Measurements from ENCODE around the gene FAM174C. TPM values are rescaled to one million over a fixed set of nuclear protein-coding genes. Genes with fewer than 3 reads are reported as not detected.

FAM174C gene
- total RNA-seq, 1 experiment from 2014 or later: 77.1 TPM

DNA sequence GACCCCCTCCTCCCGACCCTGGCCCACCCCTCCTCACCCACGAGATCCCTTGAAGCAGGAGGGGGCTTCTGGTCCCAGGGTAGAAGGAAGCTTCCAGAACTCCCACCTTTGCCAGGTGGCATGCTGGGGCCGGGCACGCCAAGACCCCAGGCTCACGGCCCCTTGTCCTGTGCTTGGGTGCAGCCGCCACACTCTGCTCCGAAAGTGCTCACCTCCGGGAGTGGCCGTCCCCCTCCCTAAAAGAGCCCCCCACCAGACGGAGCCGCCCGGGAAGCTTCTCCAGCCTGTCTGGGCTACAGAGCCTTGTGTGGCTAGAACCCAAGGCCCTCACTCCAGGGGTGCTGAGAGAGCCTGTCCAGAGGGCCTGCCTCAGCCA lies 8.6 kb downstream of the FAM174C start:
- Histone ChIP-seq H3K4me3 (replicated peaks in 1 of 2; ENCODE audit: low read depth in 1 of 2, low read length in 2 of 2) (no peak overlapping the region), H2AFZ (ENCODE audit: low read depth, low read length, poor library complexity, severe bottlenecking) (no peak overlapping the region), H3K79me2 (ENCODE audit: insufficient read depth, low read length) (no peaks in the 10 kb centered on the region; the same call in 1 of the 2 replicates), H3K4me2 (ENCODE audit: low read length) (no peak overlapping the region), H3K9ac (ENCODE audit: low read length) (no peak overlapping the region), H3K27ac (ENCODE audit: low read depth, low read length) (no peak overlapping the region), H3K9me2 (ENCODE audit: insufficient read depth) (no peaks in the 10 kb centered on the region), H3K27me3 (ENCODE audit: insufficient read depth, low read length) (no peaks in the 10 kb centered on the region), H4K20me1 (ENCODE audit: insufficient read depth) (no peaks in the 10 kb centered on the region), H3K4me1 (ENCODE audit: control insufficient read depth in 1 of 2, insufficient read depth in 2 of 2, low read length in 2 of 2) (peaks cover 5 to 22% of the 10 kb centered on the region in 2 experiments; a peak in 2 of 4 replicates), H3K36me3 (ENCODE audit: control insufficient read depth in 1 of 2, insufficient read depth in 2 of 2, low read length in 2 of 2) (peaks cover 0 to 7% of the 10 kb centered on the region in 2 experiments; a peak in 1 of 4 replicates), H3K9me3 (ENCODE audit: control insufficient read depth in 1 of 2, insufficient read depth in 1 of 2, low read depth in 1 of 2, low read length in 2 of 2) (no peaks in the 10 kb centered on the region)
- TF ChIP-seq, protein P1, sequence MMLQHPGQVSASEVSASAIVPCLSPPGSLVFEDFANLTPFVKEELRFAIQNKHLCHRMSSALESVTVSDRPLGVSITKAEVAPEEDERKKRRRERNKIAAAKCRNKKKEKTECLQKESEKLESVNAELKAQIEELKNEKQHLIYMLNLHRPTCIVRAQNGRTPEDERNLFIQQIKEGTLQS (IDR thresholded peaks at IDR 0.05): no peak
- TF ChIP-seq JUND (IDR thresholded peaks at IDR 0.05) (no peak), SRF (IDR thresholded peaks at IDR 0.05; ENCODE audit: low read depth) (no peak)
- TF ChIP-seq, protein P2, sequence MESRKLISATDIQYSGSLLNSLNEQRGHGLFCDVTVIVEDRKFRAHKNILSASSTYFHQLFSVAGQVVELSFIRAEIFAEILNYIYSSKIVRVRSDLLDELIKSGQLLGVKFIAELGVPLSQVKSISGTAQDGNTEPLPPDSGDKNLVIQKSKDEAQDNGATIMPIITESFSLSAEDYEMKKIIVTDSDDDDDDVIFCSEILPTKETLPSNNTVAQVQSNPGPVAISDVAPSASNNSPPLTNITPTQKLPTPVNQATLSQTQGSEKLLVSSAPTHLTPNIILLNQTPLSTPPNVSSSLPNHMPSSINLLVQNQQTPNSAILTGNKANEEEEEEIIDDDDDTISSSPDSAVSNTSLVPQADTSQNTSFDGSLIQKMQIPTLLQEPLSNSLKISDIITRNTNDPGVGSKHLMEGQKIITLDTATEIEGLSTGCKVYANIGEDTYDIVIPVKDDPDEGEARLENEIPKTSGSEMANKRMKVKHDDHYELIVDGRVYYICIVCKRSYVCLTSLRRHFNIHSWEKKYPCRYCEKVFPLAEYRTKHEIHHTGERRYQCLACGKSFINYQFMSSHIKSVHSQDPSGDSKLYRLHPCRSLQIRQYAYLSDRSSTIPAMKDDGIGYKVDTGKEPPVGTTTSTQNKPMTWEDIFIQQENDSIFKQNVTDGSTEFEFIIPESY (IDR thresholded peaks at IDR 0.05; ENCODE audit: extremely low read depth, insufficient replicate concordance, low read length): no peak
- DNase-seq (ENCODE audit: low read depth, low spot score) (no peak), ATAC-seq (no peak)
- intact Hi-C loops (cut with micrococcal nuclease): no loop called here
- RAD21 ChIA-PET (ENCODE audit: low non-redundant PET in 1 of 2, low total read pairs in 2 of 2, uncharacterized antibody in 2 of 2, unreplicated experiment in 2 of 2): no interaction called here
- no TSS peak for BruUV-seq (replicated peaks)
- CTCF ChIA-PET: no interaction called here
- POLR2A ChIA-PET: no interaction called here

DNA sequence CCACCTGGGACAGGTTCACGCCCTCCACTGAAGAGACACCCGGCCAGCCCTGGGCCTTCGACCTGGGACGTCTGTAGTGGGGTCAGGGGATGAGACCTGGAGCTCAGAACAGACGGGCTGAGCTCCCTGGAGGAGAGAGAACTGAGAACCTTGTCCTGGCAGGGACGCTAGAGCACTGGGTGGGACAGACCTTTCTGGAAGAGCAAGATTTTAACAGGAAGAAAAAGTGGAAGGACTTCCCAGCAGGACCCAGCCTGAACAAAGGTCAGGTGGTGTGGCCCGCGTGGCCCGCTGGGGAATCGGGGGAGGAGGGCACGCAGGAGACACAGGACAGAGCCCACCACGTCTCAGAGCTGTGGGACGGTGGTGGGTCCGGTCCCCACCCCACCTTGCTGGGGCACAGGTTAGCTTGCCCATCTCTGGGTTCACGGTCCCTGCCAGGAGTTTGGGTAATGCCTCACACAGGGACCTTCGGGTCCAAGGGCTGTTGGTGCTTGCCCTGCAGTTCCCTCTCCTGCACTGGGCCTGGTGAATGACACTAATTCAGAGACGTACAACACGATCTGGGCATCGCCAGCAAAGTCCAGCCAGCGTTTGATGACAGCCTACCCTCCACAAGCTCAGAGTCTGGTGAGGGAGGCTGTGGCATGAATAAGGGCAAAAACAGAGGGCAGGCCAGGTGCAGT lies 9.1 kb downstream of the FAM174C start:
- H3K4me1 ChIP-seq (ENCODE audit: control insufficient read depth in 1 of 2, insufficient read depth in 2 of 2, low read length in 2 of 2): peaks cover 5 to 22% of the 10 kb centered on the region in 2 experiments; a peak in 2 of 4 replicates
- H4K20me1 ChIP-seq (ENCODE audit: insufficient read depth): no peaks in the 10 kb centered on the region
- H3K79me2 ChIP-seq (ENCODE audit: insufficient read depth, low read length): no peaks in the 10 kb centered on the region; the same call in 1 of the 2 replicates
- H3K9ac ChIP-seq (ENCODE audit: low read length): no peak overlapping the region
- DNase-seq (ENCODE audit: low read depth, low spot score) (no peak), ATAC-seq (no peak)
- H2AFZ ChIP-seq (ENCODE audit: low read depth, low read length, poor library complexity, severe bottlenecking): no peak overlapping the region
- RAD21 ChIA-PET (ENCODE audit: low non-redundant PET in 1 of 2, low total read pairs in 2 of 2, uncharacterized antibody in 2 of 2, unreplicated experiment in 2 of 2): no interaction called here
- no peak overlapping the region for H3K4me3 ChIP-seq (replicated peaks in 1 of 2; ENCODE audit: low read depth in 1 of 2, low read length in 2 of 2)
- BruUV-seq (replicated peaks): no TSS peak
- intact Hi-C loops (cut with micrococcal nuclease): no loop called here
- H3K9me3 ChIP-seq (ENCODE audit: control insufficient read depth in 1 of 2, insufficient read depth in 1 of 2, low read depth in 1 of 2, low read length in 2 of 2): no peaks in the 10 kb centered on the region
- no peaks in the 10 kb centered on the region for H3K27me3 ChIP-seq (ENCODE audit: insufficient read depth, low read length)
- peaks cover 0 to 2% of the 10 kb centered on the region in 2 experiments; a peak in 1 of 4 replicates for H3K36me3 ChIP-seq (ENCODE audit: control insufficient read depth in 1 of 2, insufficient read depth in 2 of 2, low read length in 2 of 2)
- POLR2A ChIA-PET: interaction anchor here (1.5 kb wide), 1 partner anchor 15 kb away, joined by 7 read pairs; the partner anchor contains the start of gene CIRBP
- H3K9me2 ChIP-seq (ENCODE audit: insufficient read depth): no peaks in the 10 kb centered on the region
- no peak overlapping the region for H3K4me2 ChIP-seq (ENCODE audit: low read length)
- H3K27ac ChIP-seq (ENCODE audit: low read depth, low read length): no peak overlapping the region
- CTCF ChIA-PET: interaction anchor here (0.6 kb wide), 1 partner anchor 173 kb away, joined by 3 read pairs; no protein-coding TSS in a partner anchor
- TF ChIP-seq, protein P3, sequence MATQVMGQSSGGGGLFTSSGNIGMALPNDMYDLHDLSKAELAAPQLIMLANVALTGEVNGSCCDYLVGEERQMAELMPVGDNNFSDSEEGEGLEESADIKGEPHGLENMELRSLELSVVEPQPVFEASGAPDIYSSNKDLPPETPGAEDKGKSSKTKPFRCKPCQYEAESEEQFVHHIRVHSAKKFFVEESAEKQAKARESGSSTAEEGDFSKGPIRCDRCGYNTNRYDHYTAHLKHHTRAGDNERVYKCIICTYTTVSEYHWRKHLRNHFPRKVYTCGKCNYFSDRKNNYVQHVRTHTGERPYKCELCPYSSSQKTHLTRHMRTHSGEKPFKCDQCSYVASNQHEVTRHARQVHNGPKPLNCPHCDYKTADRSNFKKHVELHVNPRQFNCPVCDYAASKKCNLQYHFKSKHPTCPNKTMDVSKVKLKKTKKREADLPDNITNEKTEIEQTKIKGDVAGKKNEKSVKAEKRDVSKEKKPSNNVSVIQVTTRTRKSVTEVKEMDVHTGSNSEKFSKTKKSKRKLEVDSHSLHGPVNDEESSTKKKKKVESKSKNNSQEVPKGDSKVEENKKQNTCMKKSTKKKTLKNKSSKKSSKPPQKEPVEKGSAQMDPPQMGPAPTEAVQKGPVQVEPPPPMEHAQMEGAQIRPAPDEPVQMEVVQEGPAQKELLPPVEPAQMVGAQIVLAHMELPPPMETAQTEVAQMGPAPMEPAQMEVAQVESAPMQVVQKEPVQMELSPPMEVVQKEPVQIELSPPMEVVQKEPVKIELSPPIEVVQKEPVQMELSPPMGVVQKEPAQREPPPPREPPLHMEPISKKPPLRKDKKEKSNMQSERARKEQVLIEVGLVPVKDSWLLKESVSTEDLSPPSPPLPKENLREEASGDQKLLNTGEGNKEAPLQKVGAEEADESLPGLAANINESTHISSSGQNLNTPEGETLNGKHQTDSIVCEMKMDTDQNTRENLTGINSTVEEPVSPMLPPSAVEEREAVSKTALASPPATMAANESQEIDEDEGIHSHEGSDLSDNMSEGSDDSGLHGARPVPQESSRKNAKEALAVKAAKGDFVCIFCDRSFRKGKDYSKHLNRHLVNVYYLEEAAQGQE (IDR thresholded peaks at IDR 0.05; ENCODE audit: low read depth): no peak
- TF ChIP-seq EZH2 (IDR thresholded peaks at IDR 0.05) (no peak), JUND (IDR thresholded peaks at IDR 0.05) (no peak), YY1 (IDR thresholded peaks at IDR 0.05; ENCODE audit: extremely low read depth, insufficient replicate concordance, low read depth, low read length) (no peak), SP1 (IDR thresholded peaks at IDR 0.05; ENCODE audit: low read depth) (no peak), EZH2phosphoT487 (IDR thresholded peaks at IDR 0.05; ENCODE audit: borderline replicate concordance) (no peak), CBX3 (IDR thresholded peaks at IDR 0.05; ENCODE audit: low read depth) (no peak)
- TF ChIP-seq, protein P2 (IDR thresholded peaks at IDR 0.05; ENCODE audit: extremely low read depth, insufficient replicate concordance, low read length): no peak
